ENCODE measurements around the gene DIP2A. TPM values are rescaled to one million over a fixed set of nuclear protein-coding genes. Genes with fewer than 3 reads are reported as not detected.
"Not testable (repeated sequence)": the region's sequence is repeated elsewhere in the genome, so short reads cannot be mapped to it uniquely, and the experiment has no call there.

DIP2A gene
- total RNA-seq, 1 donor from 2014 or later = 41.0 TPM

DNA sequence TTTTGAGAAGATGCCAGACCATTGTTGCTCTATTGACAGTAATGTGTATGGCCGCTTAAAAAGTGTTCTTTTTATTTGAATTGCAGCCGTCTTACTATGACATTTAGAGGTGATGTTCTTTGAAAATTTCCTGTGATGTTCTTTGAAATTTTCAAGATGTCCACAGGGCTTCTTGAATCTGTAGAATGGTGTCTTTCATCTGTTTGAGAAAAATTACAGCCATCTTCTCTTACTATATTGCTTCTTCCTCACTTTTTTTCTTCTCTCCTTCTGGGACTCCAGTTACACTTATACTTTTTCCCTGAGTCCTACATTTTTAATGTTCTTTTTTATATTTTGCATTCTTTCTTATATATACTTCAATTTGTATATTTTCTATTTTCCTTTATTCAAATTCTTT lies 57.4 kb downstream of the DIP2A start:
- Histone ChIP-seq H3K36me3 (peaks cover 26% of the 10 kb centered on the region), H3K4me1 (peaks cover 13% of the 10 kb centered on the region), H3K9me3 (no peaks in the 10 kb centered on the region), H3K4me3 (no peak overlapping the region), H3K27ac (no peak overlapping the region), H3K27me3 (ENCODE audit: low read depth) (no peaks in the 10 kb centered on the region)
- TF ChIP-seq, protein P1, sequence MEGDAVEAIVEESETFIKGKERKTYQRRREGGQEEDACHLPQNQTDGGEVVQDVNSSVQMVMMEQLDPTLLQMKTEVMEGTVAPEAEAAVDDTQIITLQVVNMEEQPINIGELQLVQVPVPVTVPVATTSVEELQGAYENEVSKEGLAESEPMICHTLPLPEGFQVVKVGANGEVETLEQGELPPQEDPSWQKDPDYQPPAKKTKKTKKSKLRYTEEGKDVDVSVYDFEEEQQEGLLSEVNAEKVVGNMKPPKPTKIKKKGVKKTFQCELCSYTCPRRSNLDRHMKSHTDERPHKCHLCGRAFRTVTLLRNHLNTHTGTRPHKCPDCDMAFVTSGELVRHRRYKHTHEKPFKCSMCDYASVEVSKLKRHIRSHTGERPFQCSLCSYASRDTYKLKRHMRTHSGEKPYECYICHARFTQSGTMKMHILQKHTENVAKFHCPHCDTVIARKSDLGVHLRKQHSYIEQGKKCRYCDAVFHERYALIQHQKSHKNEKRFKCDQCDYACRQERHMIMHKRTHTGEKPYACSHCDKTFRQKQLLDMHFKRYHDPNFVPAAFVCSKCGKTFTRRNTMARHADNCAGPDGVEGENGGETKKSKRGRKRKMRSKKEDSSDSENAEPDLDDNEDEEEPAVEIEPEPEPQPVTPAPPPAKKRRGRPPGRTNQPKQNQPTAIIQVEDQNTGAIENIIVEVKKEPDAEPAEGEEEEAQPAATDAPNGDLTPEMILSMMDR (IDR thresholded peaks at IDR 0.05) = no peak
- ATAC-seq = no peak
- intact Hi-C loops (cut with DNase I) = no loop called here
- DNase-seq = no peak

DNA sequence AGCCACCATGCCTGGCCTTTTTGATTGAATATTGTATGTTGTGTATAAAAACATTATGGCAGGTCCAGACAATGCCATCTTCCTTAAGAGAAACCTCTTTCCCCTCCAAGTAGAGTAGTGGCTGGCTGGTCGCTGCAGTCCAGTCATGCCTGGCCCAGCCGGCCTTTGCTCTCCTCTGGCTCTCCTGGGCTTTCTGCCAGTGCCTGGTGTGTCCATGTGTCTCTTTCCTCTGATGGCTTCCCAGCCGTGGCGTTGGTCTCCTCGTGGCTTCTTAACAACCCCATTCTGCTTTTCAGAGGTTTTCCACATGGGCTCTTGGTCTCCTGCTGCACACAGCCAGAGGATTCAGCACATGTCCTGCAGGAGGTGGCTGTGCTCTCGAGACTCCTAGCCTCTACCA lies 58.7 kb downstream of the DIP2A start:
- peaks cover 13% of the 10 kb centered on the region for H3K36me3 ChIP-seq
- DNase-seq (no peak), ATAC-seq (no peak)
- no peaks in the 10 kb centered on the region for H3K9me3 ChIP-seq
- peaks cover 13% of the 10 kb centered on the region for H3K4me1 ChIP-seq
- TF ChIP-seq, protein P1 (IDR thresholded peaks at IDR 0.05) = no peak
- intact Hi-C loops (cut with DNase I) = no loop called here
- H3K27ac ChIP-seq = no peak overlapping the region
- H3K4me3 ChIP-seq = no peak overlapping the region
- no peaks in the 10 kb centered on the region for H3K27me3 ChIP-seq (ENCODE audit: low read depth)

DNA sequence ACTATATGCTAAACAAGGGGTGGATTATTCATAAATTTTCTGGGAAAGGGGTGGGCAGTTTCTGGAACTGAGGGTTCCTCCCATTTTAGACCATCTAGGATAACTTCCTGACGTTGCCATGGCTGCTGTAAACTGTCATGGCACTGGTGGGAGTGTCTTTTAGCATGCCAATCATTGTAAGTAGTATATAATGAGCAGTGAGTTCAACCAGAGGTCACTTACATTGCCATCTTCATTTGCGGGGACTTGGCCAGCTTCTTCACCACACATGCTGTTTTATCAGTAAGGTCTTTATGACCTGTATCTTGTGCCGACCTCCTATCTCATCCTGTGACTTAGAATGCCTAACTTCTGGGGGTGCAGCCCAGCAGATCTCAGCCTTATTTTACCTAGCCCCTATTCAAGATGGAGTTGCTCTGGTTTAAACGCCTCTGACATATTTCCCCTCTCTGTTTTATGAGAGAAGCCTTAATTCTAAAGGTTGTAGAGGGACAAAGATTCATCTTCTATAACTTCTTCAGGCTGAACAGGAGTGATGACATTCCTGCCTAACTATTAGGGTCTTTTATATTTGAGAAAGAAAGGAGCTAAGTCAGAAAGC lies 60.4 kb downstream of the DIP2A start:
- Histone ChIP-seq H3K36me3 (peaks cover 6% of the 10 kb centered on the region), H3K27me3 (ENCODE audit: low read depth) (no peaks in the 10 kb centered on the region), H3K4me1 (peaks cover 13% of the 10 kb centered on the region), H3K9me3 (no peaks in the 10 kb centered on the region), H3K4me3 (no peak overlapping the region), H3K27ac (no peak overlapping the region)
- ATAC-seq = no peak
- no peak for DNase-seq
- TF ChIP-seq, protein P1 (IDR thresholded peaks at IDR 0.05) = no peak
- intact Hi-C loops (cut with DNase I) = no loop called here

DNA sequence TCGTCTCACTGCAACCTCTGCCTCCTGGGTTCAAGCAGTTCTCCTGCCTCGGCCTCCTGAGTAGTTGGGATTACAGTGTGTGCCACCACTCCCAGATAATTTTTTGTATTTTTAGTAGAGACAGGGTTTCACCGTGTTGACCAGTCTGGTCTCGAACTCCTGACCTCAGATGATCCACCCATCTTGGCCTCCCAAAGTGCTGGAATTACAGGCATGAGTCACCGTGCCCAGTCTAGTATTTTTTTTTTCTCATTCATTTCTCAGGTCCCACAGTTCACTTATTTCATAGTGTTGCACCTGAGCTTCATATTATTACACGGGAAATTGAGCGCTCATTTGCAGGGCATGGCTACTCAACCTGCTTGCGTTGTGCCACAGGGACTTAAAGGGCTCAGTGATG lies 68.7 kb downstream of the DIP2A start:
- DNase-seq; H3K27ac ChIP-seq; intact Hi-C loops (cut with DNase I); H3K9me3 ChIP-seq; H3K27me3 ChIP-seq (ENCODE audit: low read depth); H3K4me3 ChIP-seq; H3K4me1 ChIP-seq; ATAC-seq: not testable (repeated sequence)
- peaks cover 44% of the 10 kb centered on the region for H3K36me3 ChIP-seq

- ATAC-seq = no peak
- intact Hi-C loops (cut with DNase I) = no loop called here
- no peak overlapping the region for H3K27ac ChIP-seq
- TF ChIP-seq, protein P1 (IDR thresholded peaks at IDR 0.05) = no peak
- no peaks in the 10 kb centered on the region for H3K9me3 ChIP-seq
- peaks cover 45% of the 10 kb centered on the region for H3K36me3 ChIP-seq
- no peak for DNase-seq
- no peaks in the 10 kb centered on the region for H3K4me1 ChIP-seq
- H3K27me3 ChIP-seq (ENCODE audit: low read depth) = no peaks in the 10 kb centered on the region
- no peak overlapping the region for H3K4me3 ChIP-seq
These were observed 69.1 kb downstream of the DIP2A start for GRCh38 chr21:46527801-46528200.

DNA sequence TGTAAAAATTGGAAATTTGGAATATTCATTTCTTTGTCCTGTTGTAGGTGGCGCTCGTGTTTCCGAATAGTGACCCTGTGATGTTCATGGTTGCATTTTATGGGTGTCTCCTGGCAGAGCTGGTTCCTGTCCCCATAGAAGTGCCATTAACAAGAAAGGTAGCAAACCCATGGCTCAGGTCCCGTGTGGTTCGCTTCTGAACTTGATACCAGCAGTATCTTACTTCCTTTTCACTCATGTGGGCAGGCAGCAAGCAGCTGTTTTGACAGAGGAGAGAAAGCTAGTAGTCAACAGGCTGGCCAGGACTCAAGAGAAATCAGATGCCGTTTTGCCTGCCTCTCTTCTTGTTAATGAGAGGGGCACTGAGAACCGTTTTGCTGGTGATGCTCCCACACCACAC lies 73.4 kb downstream of the DIP2A start:
- Histone ChIP-seq H3K36me3 (peaks cover 77% of the 10 kb centered on the region), H3K4me1 (no peaks in the 10 kb centered on the region), H3K27ac (no peak overlapping the region), H3K27me3 (ENCODE audit: low read depth) (no peaks in the 10 kb centered on the region), H3K4me3 (no peak overlapping the region), H3K9me3 (no peaks in the 10 kb centered on the region)
- TF ChIP-seq, protein P1 (IDR thresholded peaks at IDR 0.05) = no peak
- DNase-seq (no peak), ATAC-seq (no peak)
- intact Hi-C loops (cut with DNase I) = no loop called here
